B cell (primary cell): ENCODE data around the gene BTF3L4. TPM values are rescaled to one million over a fixed set of nuclear protein-coding genes. Genes with fewer than 3 reads are reported as not detected.
A peak's percentile ranks its signal among the peaks of the same experiment; 100 is the strongest.

Experiments used
- ATAC-seq: fragments of 200-7000 bp; cut with Tn5 transposase; one replicate; pipeline ENCODE4 v1.10.0; 2021; ENCODE audit warnings: low read depth, mild to moderate bottlenecking, moderate number of reproducible peaks, moderate library complexity
- CTCF ChIA-PET: fragments of 350-600 bp; sonication (Branson Sonifier 250); formaldehyde crosslinking; loops from one replicate; lab custom pipeline; 2021; ENCODE audit warnings: antibody characterized with exemption, inconsistent platforms; lab: Charles Lee
- POLR2A ChIA-PET: fragments of 350-600 bp; sonication (Branson Sonifier 250); formaldehyde crosslinking; loops from one replicate; lab custom pipeline; 2021; ENCODE audit warnings: antibody characterized with exemption; lab: Charles Lee
- DNase-seq: peaks from one replicate; pipeline ENCODE4 v3.0.0; 2013
- H2AFZ ChIP-seq: 2 replicates; pipeline ENCODE4 v1.6.1; 2012; ENCODE audit warnings: mild to moderate bottlenecking, low read depth, low read length; ENCODE audit not compliant: insufficient read depth, poor library complexity, severe bottlenecking
- H3K27ac ChIP-seq, 2 donors: 1 replicate in 1 of 2; 2 replicates in 1 of 2; pipeline ENCODE4 v1.5.1; 2012 to 2013; ENCODE audit warnings: low read length in 2 of 2, mild to moderate bottlenecking in 2 of 2, moderate library complexity in 1 of 2
- H3K27me3 ChIP-seq, 4 experiments: fragments of 200-600 bp in 1 of 4; sonication (generic) in 1 of 4; replicated peaks in 1 of 4; 1 replicate in 2 of 4; 2 replicates in 2 of 4; pipeline versions ENCODE4 v1.6.1 to v1.7.0; 2013 to 2016; ENCODE audit warnings: low read length in 3 of 4, mild to moderate bottlenecking in 2 of 4, mixed read lengths in 1 of 4, moderate library complexity in 1 of 4; ENCODE audit not compliant: insufficient read depth in 4 of 4, control insufficient read depth in 3 of 4; ENCODE audit errors: control extremely low read depth in 1 of 4
- H3K36me3 ChIP-seq, 2 experiments: replicated peaks in 1 of 2; 1 replicate in 1 of 2; 2 replicates in 1 of 2; pipeline versions ENCODE4 v1.6.1 to v1.7.1; 2013; ENCODE audit warnings: low read length in 1 of 2; ENCODE audit not compliant: insufficient read depth in 2 of 2, control insufficient read depth in 1 of 2; ENCODE audit errors: control extremely low read depth in 1 of 2, extremely low read depth in 1 of 2
- H3K4me1 ChIP-seq, 2 donors: fragments of 200-600 bp in 1 of 2; sonication (generic) in 1 of 2; 1 replicate in 1 of 2; 2 replicates in 1 of 2; pipeline versions ENCODE4 v1.5.1 to v1.6.1; 2013 to 2017; ENCODE audit warnings: low read length in 2 of 2; ENCODE audit not compliant: control insufficient read depth in 2 of 2, insufficient read depth in 2 of 2
- H3K4me2 ChIP-seq: replicated peaks from 2 replicates; pipeline ENCODE3; 2012; ENCODE audit warnings: mild to moderate bottlenecking, low read depth, low read length; ENCODE audit not compliant: poor library complexity, severe bottlenecking
- H3K4me3 ChIP-seq, 5 experiments: fragments of 200-600 bp in 1 of 5; sonication (generic) in 1 of 5; 1 replicate in 3 of 5; 2 replicates in 2 of 5; pipeline versions ENCODE4 v1.5.1 to v1.7.0; 2011 to 2016; ENCODE audit warnings: low read length in 4 of 5, mild to moderate bottlenecking in 4 of 5, low read depth in 2 of 5, control low read depth in 1 of 5, moderate library complexity in 1 of 5; ENCODE audit not compliant: insufficient read depth in 1 of 5; ENCODE audit errors: control extremely low read depth in 1 of 5, extremely low read depth in 1 of 5
- H3K79me2 ChIP-seq: fragments of 200-600 bp; sonication (generic); one replicate; pipeline ENCODE4 v1.6.0; 2016; ENCODE audit warnings: low read length; ENCODE audit not compliant: control insufficient read depth, insufficient read depth
- H3K9ac ChIP-seq: fragments of 200-600 bp; sonication (generic); 2 replicates; pipeline ENCODE4 v1.6.1; 2017; ENCODE audit warnings: mild to moderate bottlenecking, low read length, moderate library complexity
- H3K9me3 ChIP-seq, 3 donors: one replicate each; pipeline versions ENCODE4 v1.6.1 to v1.7.1; 2013; ENCODE audit warnings: low read length in 2 of 3; ENCODE audit not compliant: control insufficient read depth in 2 of 3, insufficient read depth in 1 of 3; ENCODE audit errors: control extremely low read depth in 1 of 3
- H4K20me1 ChIP-seq: 2 replicates; pipeline ENCODE4 v1.6.0; 2012; ENCODE audit warnings: mild to moderate bottlenecking, low read length; ENCODE audit not compliant: insufficient read depth, control insufficient read depth, poor library complexity, severe bottlenecking
- H3K27ac Mint-ChIP-seq: one replicate; pipeline ENCODE4 v1.8.0; 2021; ENCODE audit warnings: mixed read lengths
- H3K27me3 Mint-ChIP-seq: one replicate; pipeline ENCODE4 v1.8.0; 2021; ENCODE audit warnings: mixed read lengths
- H3K4me1 Mint-ChIP-seq: one replicate; pipeline ENCODE4 v1.8.0; 2021; ENCODE audit warnings: mixed read lengths
- H3K4me3 Mint-ChIP-seq: one replicate; pipeline ENCODE4 v1.8.0; 2021; ENCODE audit warnings: mixed read lengths
- H3K9me3 Mint-ChIP-seq: one replicate; pipeline ENCODE4 v1.8.0; 2022; ENCODE audit warnings: mixed read lengths; ENCODE audit not compliant: insufficient read depth
- CTCF ChIP-seq: fragments of 200-600 bp; IDR thresholded peaks from one replicate; pipeline ENCODE4 v1.8.0; 2022; ENCODE audit warnings: antibody characterized with exemption, mild to moderate bottlenecking
- EZH2 ChIP-seq: IDR thresholded peaks from 2 replicates; pipeline ENCODE4 v1.6.1; 2012; ENCODE audit warnings: borderline replicate concordance, low read depth, mild to moderate bottlenecking, moderate library complexity, low read length; ENCODE audit not compliant: insufficient read depth, poor library complexity, severe bottlenecking
- WGBS: methylation state at CpG from one replicate; pipeline ENCODE4 v1.1.5; 2013; ENCODE audit warnings: missing lambda C conversion rate; ENCODE audit not compliant: insufficient coverage; 5-methylcytosine and 5-hydroxymethylcytosine counted together
- intact Hi-C: fragments of 100-400 bp; cut with micrococcal nuclease; formaldehyde crosslinking; loops from one replicate; pipeline ENCODE4 v1.10.0; 2022
- polyA plus RNA-seq: library from polyadenylated mRNA; depleted of rRNA; stranded (reverse); fragments of >200 nt; gene quantifications from 2 replicates; pipeline ENCODE4 v1.2.3, GENCODE V29; 2012
- total RNA-seq, 2 donors: library from RNA; stranded (reverse); fragments of 120-200 nt in 1 of 2; gene quantifications; 1 replicate in 1 of 2; 2 replicates in 1 of 2; pipeline versions ENCODE4 v1.2.3 to v1.2.4, GENCODE V29; 2013 to 2022

BTF3L4 gene
- total and polyA plus RNA-seq, 2 donors (not counting 1 experiment from before 2014, with no cell fraction given), result 16.0 to 32.7 TPM

DNA sequence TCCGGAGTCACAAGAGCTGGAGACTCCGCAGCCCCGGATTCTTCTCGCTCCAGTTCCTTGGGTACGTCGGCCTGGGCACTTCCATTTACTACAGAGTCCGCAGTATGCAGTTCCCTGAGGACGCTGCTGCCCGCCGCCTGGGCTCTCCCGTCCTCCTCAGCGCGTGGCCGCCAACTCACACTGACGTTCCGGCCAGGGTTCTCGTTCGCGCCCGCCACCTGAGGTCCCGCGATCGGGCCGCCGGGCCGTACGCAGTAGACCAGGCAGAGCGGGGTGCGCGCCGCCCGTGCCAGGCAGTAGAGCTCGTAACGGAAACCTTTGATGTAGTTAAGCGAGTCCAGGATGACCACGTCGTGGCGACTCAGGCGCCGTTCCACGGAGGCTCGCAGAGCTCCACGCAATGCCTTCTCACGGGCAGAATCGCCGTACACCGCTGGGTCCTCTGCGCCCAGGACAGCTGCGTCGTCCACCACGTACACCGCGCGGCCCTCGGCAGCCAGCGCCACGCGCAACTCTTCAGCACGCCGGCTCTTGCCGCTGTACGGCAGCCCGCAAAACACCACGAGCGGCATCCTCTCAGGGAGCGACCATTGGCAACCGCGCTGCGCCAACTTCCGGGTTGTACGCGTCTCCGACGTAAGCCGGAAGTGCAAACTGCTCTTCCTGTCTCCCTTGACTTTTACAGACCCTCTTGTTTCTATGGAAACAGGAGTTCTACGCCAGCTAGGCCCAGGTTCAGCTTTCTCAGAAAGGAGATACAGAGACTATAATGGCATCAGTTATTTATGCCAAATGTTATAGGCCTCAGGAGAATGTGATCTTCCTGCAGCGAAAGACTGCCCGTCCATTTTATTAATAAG lies 22.7 kb upstream of the BTF3L4 start, which contains the start of gene KTI12:
Gene KTI12 (minus strand): TSS at position 621 of the 860 bp plus-strand sequence. CDS start 49 bp downstream, at position 572.
- ChIA-PET CTCF (no interaction called here), POLR2A (interaction anchor here (1.5 to 2.2 kb wide), 2 partner anchors 20 to 22 kb away, joined by 5 to 9 read pairs; partner anchors contain the start of gene TXNDC12)
- peaks cover 26% of the 10 kb centered on the region for H4K20me1 ChIP-seq
- peak within 1 kb of the TSS; percentile 71 to 86 for H3K27ac ChIP-seq
- no peaks in the 10 kb centered on the region for H3K9me3 ChIP-seq
- no peaks in the 10 kb centered on the region for H3K27me3 Mint-ChIP-seq
- peak within 1 kb of the TSS; percentile 91 for H3K4me2 ChIP-seq
- H3K9me3 Mint-ChIP-seq, result no peaks in the 10 kb centered on the region
- intact Hi-C loops, result loop anchor here (1.0 kb wide), 1 partner anchor 23 kb away; the partner anchor contains the start of gene BTF3L4
- H3K4me1 Mint-ChIP-seq, result peaks cover 34% of the 10 kb centered on the region
- peak within 1 kb of the TSS; percentile 93 for H3K9ac ChIP-seq
- H3K27ac Mint-ChIP-seq, result peak within 1 kb of the TSS; percentile 96
- peak within 1 kb of the TSS; percentile 97 for H3K4me3 Mint-ChIP-seq
- H2AFZ ChIP-seq, result peak within 1 kb of the TSS; percentile 94
- H3K79me2 ChIP-seq, result peaks cover 24% of the 10 kb centered on the region
- H3K27me3 ChIP-seq, result no peaks in the 10 kb centered on the region
- TF ChIP-seq EZH2 (no peak), CTCF (no peak)
- peaks cover 0 to 5% of the 10 kb centered on the region in 2 experiments for H3K36me3 ChIP-seq
- H3K4me1 ChIP-seq, result peaks cover 16 to 22% of the 10 kb centered on the region in 2 donors
- DNase-seq (peak; percentile 93), ATAC-seq (peak; percentile 91)
- WGBS, result under 1% methylated on average over 75 of the region's 78 CpGs
- H3K4me3 ChIP-seq, result peak within 1 kb of the TSS; percentile 73 to 86 (median 83)

GRCh38 chr1:52034050-52034384 lies 22.1 kb upstream of the BTF3L4 start:
- Histone ChIP-seq H2AFZ (peak overlapping the region; percentile 94), H3K79me2 (peaks cover 24% of the 10 kb centered on the region), H4K20me1 (peaks cover 26% of the 10 kb centered on the region), H3K27ac (peak overlapping the region; percentile 71 to 86), H3K27me3 (no peaks in the 10 kb centered on the region), H3K4me1 (peaks cover 16 to 22% of the 10 kb centered on the region in 2 donors), H3K9ac (peak overlapping the region; percentile 93), H3K9me3 (no peaks in the 10 kb centered on the region), H3K4me3 (peak overlapping the region; percentile 73 to 86 (median 83)), H3K36me3 (peaks cover 0 to 8% of the 10 kb centered on the region in 2 experiments), H3K4me2 (peak overlapping the region; percentile 91)
- Mint-ChIP-seq H3K27ac (peak overlapping the region; percentile 96), H3K4me1 (peaks cover 34% of the 10 kb centered on the region), H3K9me3 (no peaks in the 10 kb centered on the region), H3K27me3 (no peaks in the 10 kb centered on the region), H3K4me3 (peak overlapping the region; percentile 97)
- CTCF ChIA-PET, result no interaction called here
- intact Hi-C loops, result no loop called here
- TF ChIP-seq EZH2, result no peak
- TF ChIP-seq CTCF, result no peak
- no CpG with 5 or more reads among the region's 2 CpGs for WGBS
- POLR2A ChIA-PET, result interaction anchor here (1.5 to 2.2 kb wide), 2 partner anchors 20 to 21 kb away, joined by 5 to 9 read pairs; partner anchors contain the start of gene TXNDC12
- ATAC-seq (no peak), DNase-seq (no peak)
